ENCODE data around the gene MDM2. TPM values are rescaled to one million over a fixed set of nuclear protein-coding genes. Genes with fewer than 3 reads are reported as not detected.

Gene MDM2
- total and polyA plus RNA-seq, 2 donors (not counting 3 experiments of a cell fraction or from before 2014, with no cell fraction given), result 16.7 to 270 TPM

GRCh38 chr12:68779280-68779679 lies 28.7 kb upstream of the MDM2 start:
- no peaks in the 10 kb centered on the region for H3K79me2 ChIP-seq (ENCODE audit: control insufficient read depth, insufficient read depth, low read length)
- no peaks in the 10 kb centered on the region for H4K20me1 ChIP-seq (replicated peaks; ENCODE audit: control insufficient read depth, extremely low read depth, insufficient read depth, low read length)
- intact Hi-C loops (cut with micrococcal nuclease) (no loop called here), dilution Hi-C loops (cut with MboI; ENCODE audit: extremely low pct_ligation_motif_present, low sequenced_read_pairs) (no loop called here)
- no peaks in the 10 kb centered on the region for H3K36me3 ChIP-seq (ENCODE audit: control insufficient read depth in 2 of 2, extremely low read depth in 1 of 2, insufficient read depth in 2 of 2, low read length in 2 of 2)
- no peak overlapping the region for H2AFZ ChIP-seq (ENCODE audit: low read depth, low read length)
- ChIA-PET CTCF (interaction anchor here (1.2 kb wide), 1 partner anchor 8 kb away, joined by 3 read pairs; no protein-coding TSS in a partner anchor), POLR2A (no interaction called here)
- no peak overlapping the region for H3K4me3 ChIP-seq (replicated peaks in 1 of 3; ENCODE audit: insufficient read depth in 1 of 3, low read depth in 1 of 3, low read length in 3 of 3)
- no peaks in the 10 kb centered on the region for H3K9me3 ChIP-seq (replicated peaks; ENCODE audit: control insufficient read depth, insufficient read depth, low read length)
- no TSS peak for BruUV-seq (replicated peaks)
- H3K9ac ChIP-seq (replicated peaks; ENCODE audit: extremely low read depth, insufficient read depth, low read length), result no peak overlapping the region
- H3K4me1 ChIP-seq (ENCODE audit: control insufficient read depth, extremely low read depth, insufficient read depth, low read length), result no peaks in the 10 kb centered on the region
- no peaks in the 10 kb centered on the region for H3K9me1 ChIP-seq (replicated peaks; ENCODE audit: control insufficient read depth, extremely low read depth, insufficient read depth, low read length)
- H3K27ac ChIP-seq (ENCODE audit: insufficient read depth, low read depth, low read length), result no peak overlapping the region
- no peak for TF ChIP-seq GATA2 (IDR thresholded peaks at IDR 0.05; ENCODE audit: insufficient read depth, insufficient read length, low read depth, low read length)
- no peak for TF ChIP-seq CTCF (IDR thresholded peaks at IDR 0.05; ENCODE audit: extremely low read depth in 1 of 2, insufficient read depth in 1 of 2, low read depth in 1 of 2, low read length in 2 of 2)
- no peak for TF ChIP-seq POLR2AphosphoS5 (IDR thresholded peaks at IDR 0.05; ENCODE audit: insufficient read depth, low read depth, low read length)
- TF ChIP-seq FOS (IDR thresholded peaks at IDR 0.05; ENCODE audit: borderline replicate concordance, insufficient read depth, low read length), result no peak
- TF ChIP-seq MAX (IDR thresholded peaks at IDR 0.05; ENCODE audit: insufficient read depth, insufficient read length), result no peak
- no peak for TF ChIP-seq JUN (IDR thresholded peaks at IDR 0.05; ENCODE audit: borderline replicate concordance, insufficient read depth, insufficient read length, low read depth)
- TF ChIP-seq POLR2A (IDR thresholded peaks at IDR 0.05; ENCODE audit: low read depth, low read length), result no peak
- TF ChIP-seq EZH2 (IDR thresholded peaks at IDR 0.05; ENCODE audit: borderline replicate concordance, low read depth, low read length, severe bottlenecking), result no peak
- FAIRE-seq (no peak), DNase-seq (ENCODE audit: low read depth, low spot score) (no peak)
- no peak overlapping the region for H3K4me2 ChIP-seq (ENCODE audit: insufficient read depth, low read length)
- H3K27me3 ChIP-seq (ENCODE audit: control insufficient read depth in 2 of 2, insufficient read depth in 2 of 2, low read length in 2 of 2), result no peaks in the 10 kb centered on the region
